GM12872 (cell line): Measurements from ENCODE around the gene DISC1.

ENCODE experiments used
- TF ChIP-seq, protein P1 (sequence below): IDR thresholded peaks from 3 replicates; pipeline ENCODE4 v1.5.1; 2011; ENCODE audit warnings: low read depth, mild to moderate bottlenecking, low read length, moderate library complexity; ENCODE audit not compliant: insufficient read depth

DISC1 gene

DNA sequence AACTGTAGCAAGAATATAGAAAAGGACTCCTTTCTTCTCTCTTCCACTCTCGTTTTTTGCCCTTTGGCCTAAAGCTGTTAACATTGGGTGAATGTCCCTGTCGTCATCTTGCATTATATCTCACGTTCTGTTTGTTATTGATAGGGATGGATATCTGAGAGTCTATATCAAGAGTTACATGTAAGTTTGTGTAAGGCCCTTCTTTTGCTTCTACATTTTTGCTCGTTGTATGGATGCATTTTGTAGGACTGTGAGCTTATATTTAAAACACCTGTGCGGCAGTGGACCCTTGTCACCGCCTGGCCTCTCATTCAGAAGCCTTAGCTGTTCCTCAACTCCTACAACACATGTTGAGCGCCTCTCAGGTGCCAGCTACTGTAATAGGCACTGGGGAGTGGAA lies 211.9 kb downstream of the DISC1 start:
- TF ChIP-seq, protein P1, sequence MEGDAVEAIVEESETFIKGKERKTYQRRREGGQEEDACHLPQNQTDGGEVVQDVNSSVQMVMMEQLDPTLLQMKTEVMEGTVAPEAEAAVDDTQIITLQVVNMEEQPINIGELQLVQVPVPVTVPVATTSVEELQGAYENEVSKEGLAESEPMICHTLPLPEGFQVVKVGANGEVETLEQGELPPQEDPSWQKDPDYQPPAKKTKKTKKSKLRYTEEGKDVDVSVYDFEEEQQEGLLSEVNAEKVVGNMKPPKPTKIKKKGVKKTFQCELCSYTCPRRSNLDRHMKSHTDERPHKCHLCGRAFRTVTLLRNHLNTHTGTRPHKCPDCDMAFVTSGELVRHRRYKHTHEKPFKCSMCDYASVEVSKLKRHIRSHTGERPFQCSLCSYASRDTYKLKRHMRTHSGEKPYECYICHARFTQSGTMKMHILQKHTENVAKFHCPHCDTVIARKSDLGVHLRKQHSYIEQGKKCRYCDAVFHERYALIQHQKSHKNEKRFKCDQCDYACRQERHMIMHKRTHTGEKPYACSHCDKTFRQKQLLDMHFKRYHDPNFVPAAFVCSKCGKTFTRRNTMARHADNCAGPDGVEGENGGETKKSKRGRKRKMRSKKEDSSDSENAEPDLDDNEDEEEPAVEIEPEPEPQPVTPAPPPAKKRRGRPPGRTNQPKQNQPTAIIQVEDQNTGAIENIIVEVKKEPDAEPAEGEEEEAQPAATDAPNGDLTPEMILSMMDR = no peak

DNA sequence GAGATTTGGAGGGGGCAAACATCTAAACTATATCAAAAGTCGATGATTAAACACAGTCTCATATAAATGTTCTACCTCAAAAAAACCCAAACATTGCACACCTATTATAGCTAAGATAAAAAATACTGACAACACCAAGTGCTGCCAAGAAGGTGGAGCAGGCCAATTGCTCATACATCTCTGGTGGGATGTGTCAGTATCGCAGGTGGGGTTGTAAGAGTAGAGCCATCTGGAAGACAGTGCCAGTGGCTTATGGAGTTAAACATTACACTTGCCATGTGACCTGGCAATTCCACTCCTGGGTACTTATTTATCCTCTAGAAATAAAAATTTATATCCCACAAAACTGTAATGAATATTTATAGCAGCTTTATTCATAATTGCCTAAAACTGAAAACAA lies 213.4 kb downstream of the DISC1 start:
- TF ChIP-seq, protein P1 = no peak

DNA sequence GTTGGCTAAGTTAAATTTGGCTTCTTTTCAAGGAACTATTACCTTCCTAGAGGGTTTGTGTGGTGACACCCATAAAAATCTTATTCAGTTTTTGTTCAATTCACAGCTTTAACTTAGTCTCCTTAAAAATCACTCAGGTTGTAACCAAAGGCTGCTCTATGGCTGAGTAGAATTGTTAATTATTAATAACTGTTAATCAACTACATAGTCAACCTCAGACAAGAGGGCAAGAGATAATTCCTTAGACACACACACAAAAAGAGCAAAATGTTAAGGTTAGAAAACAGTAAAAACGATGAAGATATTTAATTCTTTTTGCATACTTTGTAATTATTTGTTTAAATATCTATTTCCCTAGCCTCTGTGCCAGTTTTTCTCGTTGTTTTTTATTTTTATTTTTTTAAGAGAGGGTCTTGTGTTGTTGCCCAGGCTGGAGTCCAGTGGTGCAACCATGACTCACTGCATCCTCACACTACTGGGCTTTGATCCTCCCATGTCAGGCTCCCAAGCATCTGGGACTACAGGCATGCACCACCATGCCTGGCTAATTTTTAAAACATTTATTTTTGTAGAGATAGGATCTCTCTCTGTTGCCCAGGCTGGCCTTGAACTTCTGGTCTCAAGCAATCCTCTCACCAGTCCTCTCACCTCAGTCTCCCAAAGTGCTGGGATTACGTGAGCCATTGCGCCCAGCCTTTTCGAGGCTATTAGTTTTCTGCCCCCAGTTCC lies 215.2 kb downstream of the DISC1 start:
- TF ChIP-seq, protein P1 = no peak

DNA sequence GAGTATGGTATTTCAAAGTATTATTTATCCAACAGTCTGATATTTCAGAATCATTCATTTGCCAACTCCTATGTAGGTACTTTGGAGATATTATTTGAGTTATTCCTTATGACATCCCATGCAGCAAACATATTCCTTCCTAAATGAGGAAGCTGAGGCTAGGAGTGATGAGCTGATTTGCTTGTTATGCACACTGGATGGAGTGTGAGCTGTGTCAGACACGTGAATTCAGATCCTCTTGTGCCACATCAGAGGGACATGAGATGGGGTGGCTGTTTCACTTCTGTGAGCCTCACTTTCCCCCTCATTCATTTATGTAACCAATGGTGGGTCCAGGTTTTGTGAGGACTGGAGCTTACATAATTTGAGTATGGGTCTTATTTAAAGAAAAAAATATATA lies 215.9 kb downstream of the DISC1 start:
- TF ChIP-seq, protein P1 = no peak

DNA sequence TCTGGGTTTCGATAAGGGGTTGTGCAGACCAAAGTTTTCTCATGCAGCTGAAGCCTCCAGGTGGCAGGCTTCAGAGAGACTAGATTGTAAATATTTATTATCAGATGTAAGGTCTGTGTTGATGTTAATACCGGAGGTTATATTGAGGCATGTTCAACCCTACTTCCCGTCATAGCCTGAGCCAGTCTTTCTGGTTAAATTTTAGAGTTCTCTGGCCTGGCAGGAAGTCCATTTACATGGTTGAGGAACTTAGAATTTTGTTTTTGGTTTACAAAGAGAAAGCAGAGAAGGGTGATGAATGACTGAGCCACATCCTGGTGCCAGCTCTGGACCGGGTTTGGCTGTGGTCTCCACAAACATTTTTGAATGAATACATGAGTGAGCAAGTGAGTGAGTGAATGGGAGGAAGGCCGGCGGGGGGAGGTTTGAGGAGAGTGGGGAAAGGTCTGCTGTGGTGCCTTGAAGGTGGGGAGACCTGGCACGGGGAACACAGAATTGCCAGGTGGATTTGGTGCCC lies 218.5 kb downstream of the DISC1 start:
- TF ChIP-seq, protein P1 = no peak

DNA sequence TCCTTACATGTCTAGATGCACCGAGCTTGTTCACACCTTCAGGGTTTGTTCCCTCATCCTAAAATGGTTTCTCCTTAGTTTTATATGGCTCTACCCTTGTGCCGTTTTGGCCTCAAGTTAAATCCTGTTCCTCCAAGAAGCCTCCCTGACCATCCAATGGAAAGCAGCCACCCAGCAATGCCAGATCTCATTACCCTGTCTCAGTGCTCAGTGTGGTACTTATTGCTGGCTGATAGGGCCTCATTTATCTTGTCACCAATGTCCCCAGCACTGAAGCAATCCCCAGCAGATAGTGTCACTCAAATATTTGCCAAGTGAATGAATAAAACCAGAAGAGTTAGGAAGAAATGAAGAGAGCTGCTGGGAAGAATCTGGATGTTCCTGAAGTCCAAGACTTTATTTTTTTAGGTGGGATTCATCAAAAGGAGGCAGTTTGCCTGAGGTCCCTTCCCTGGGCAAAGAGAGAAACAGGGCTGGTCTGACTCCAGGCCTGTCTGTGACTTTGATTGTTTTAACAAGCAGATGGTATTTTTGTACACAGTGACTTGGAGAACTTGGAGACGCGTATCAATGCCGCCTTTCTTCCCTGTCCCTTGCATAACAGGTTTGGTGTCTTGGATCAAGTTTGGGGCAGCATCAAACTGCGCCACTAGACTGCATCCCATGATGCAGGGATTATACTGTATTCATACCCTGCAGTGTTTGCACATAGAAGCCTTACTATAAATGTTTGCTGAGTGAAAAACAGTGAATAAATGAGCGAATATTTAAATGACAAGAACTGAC lies 221.2 kb downstream of the DISC1 start:
- TF ChIP-seq, protein P1 = no peak

DNA sequence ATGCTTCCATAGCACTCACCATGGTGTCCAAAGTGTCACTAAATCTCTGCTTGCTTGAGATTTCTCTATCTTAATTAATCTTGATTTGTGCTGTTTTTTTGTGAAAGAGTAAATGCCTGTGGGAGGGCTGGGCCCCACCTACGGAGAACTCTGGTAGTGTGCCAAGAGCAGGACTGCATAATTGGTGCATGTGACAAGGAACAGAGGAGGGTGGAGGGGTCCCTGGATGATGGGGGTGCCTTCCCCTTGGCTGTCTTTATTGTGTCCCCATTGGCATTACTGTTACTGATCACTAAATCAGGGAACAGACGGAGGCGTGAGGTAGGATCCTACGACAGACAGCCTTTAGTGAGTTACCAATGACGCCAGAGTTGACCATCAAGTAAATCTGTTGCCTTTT lies 223.4 kb downstream of the DISC1 start:
- TF ChIP-seq, protein P1 = no peak
